ENCODE results near the gene KISS1.
"Not testable (repeated sequence)": the region's sequence is repeated elsewhere in the genome, so short reads cannot be mapped to it uniquely, and the experiment has no call there.

KISS1 gene

GRCh38 chr1:204196068-204196795 lies at the start of gene KISS1:
KISS1 (minus strand) TSS chr1:204196491; CDS start chr1:204192876, 3,615 bp downstream.
- TF ChIP-seq GATA1 (IDR thresholded peaks at IDR 0.05; ENCODE audit: low read depth, low read length) = no peak
- no peak for TF ChIP-seq POLR2A (IDR thresholded peaks at IDR 0.05; ENCODE audit: low read length)
- no peak for DNase-seq

- no peak for DNase-seq
- TF ChIP-seq GATA1 (IDR thresholded peaks at IDR 0.05; ENCODE audit: low read depth, low read length) = no peak
- no peak for TF ChIP-seq POLR2A (IDR thresholded peaks at IDR 0.05; ENCODE audit: low read length)
These were observed 46.6 kb upstream of the KISS1 start for GRCh38 chr1:204242920-204243319.

GRCh38 chr1:204241914-204242313 lies 45.6 kb upstream of the KISS1 start:
- TF ChIP-seq GATA1 (IDR thresholded peaks at IDR 0.05; ENCODE audit: low read depth, low read length) = no peak
- no peak for TF ChIP-seq POLR2A (IDR thresholded peaks at IDR 0.05; ENCODE audit: low read length)
- DNase-seq = no peak

DNA sequence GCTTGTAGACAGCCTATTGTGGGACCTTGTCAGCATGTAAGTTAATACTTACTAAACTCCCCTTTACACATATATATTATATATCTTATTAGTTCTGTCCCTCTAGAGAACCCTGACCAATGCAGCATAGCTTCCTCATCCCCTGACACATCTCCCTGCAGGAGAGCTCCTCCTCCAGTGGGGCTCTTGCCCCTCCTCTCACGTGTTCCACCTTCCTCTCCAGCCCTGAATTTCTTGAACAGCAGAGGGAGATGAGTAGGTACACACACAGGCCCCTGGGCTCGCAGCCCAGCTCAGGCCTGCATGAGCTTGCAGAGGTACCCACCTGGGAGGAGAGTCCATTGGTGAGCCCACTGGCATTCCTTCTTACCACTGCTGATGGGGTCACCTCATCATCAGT lies 44.8 kb upstream of the KISS1 start:
- TF ChIP-seq POLR2A (IDR thresholded peaks at IDR 0.05; ENCODE audit: low read length) = no peak

GRCh38 chr1:204240233-204240632 lies 43.9 kb upstream of the KISS1 start:
- DNase-seq = no peak
- TF ChIP-seq POLR2A (IDR thresholded peaks at IDR 0.05; ENCODE audit: low read length) (no peak), GATA1 (IDR thresholded peaks at IDR 0.05; ENCODE audit: low read depth, low read length) (no peak)

More for the DNA sequence above, 44.8 kb upstream of the KISS1 start:
- DNase-seq = no peak

- not testable (repeated sequence) for DNase-seq
These were observed 43.1 kb upstream of the KISS1 start for GRCh38 chr1:204239401-204239800.

- DNase-seq = peak; percentile 13 to 46
These were observed 42.2 kb upstream of the KISS1 start for GRCh38 chr1:204238520-204238919.

DNA sequence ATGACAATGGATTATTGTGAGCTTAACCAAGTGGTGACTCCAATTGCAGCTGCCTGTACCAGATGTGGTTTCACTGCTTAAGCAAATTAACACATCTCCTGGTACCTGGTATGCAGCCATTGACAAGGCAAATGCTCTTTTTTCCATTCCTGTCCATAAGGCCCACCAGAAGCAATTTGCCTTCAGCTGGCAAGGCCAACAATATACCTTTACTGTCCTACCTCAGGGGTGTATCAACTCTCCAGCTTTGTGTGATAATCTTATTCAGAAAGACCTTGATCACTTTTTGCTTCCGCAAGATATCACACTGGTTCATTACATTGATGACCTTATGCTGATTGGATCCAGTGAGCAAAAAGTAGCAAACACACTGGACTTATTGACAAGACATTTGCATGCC lies 41.2 kb upstream of the KISS1 start:
- DNase-seq = not testable (repeated sequence)

DNA sequence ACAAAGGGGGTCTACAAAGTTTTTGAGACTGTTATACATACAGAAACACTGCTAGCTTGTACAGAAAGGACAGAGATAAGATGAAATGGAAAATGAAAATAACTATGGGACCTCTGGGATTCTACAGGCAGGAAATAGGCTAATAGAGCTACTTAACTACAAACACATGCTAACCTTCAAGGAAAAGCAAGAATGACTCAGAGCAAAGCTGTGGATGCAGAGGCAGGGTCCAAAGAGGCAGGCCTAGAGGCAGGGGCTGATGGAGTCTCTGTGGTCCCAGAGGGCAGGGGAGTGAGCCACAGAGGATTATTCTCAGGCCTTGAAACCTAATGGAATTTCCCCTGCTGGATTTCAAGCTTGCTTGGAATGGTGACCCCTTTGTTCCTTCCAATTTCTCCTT lies 36.2 kb upstream of the KISS1 start:
- TF ChIP-seq POLR2A (IDR thresholded peaks at IDR 0.05; ENCODE audit: low read length) (no peak), GATA1 (IDR thresholded peaks at IDR 0.05; ENCODE audit: low read depth, low read length) (no peak)

GRCh38 chr1:204230211-204230610 lies 33.9 kb upstream of the KISS1 start:
- TF ChIP-seq POLR2A (IDR thresholded peaks at IDR 0.05; ENCODE audit: low read length) = no peak
- TF ChIP-seq GATA1 (IDR thresholded peaks at IDR 0.05; ENCODE audit: low read depth, low read length) = no peak
- no peak for DNase-seq

More for the DNA sequence above, 36.2 kb upstream of the KISS1 start:
- DNase-seq = no peak

DNA sequence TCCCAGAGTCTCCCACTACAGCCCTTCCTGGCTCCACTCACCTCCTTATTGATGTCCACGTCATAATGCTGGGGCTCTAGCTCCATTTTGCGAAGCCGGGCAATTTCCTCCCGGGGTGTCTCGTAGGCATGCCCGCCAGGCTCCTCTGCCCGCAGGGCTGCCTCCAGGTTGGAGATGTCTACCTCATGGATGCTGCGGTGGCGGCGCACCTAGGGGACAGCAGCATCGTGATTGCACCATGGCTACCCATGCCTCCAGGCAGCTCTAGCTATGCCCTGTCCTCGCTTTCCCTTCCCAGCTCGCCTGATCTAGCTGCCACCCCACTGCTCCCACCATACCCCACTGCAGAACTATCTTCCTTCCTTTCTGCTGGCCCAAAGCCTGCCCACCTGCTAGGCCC lies 32.6 kb upstream of the KISS1 start:
- no peak for DNase-seq
- TF ChIP-seq GATA1 (IDR thresholded peaks at IDR 0.05; ENCODE audit: low read depth, low read length) (no peak), POLR2A (IDR thresholded peaks at IDR 0.05; ENCODE audit: low read length) (no peak)

DNA sequence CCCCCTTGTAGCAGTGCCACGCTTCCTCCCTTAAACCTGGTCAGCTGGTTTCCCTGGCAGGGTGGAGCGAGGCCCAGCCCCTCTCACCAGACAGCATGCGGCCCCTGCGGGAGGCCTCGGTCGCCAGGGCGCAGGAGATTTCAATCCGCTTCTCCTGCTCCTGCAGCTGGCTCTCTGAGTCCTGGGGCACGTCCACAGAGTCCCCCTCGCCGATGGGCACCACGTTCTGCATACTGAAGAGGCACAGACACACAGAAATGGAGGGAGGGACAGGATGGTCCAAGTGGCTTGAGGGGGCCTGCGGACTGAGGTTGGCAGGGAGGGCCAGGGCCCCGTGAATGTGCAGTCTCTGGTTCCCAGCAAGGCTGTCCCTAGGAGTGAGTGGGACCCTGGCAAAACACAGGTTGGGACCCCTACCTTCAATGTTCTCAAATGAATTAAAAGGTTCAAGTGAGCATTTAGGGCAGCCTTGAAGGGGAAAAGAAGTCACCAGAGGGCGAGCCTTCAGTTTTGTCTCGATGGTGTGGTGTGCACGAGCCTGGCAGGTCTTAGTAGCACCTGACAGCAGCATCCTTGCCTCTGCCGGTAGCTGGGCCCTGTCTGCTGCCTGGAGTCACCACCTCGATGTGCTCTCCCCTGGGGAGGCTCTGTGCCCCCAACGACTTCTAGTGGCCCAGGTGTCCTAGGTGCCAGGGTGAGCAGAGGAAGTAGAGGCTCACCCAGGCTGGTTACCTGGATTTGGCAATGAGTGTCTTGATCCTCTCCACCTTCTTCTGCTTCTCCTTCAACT lies 31.9 kb upstream of the KISS1 start:
- TF ChIP-seq GATA1 (IDR thresholded peaks at IDR 0.05; ENCODE audit: low read depth, low read length) = no peak
- TF ChIP-seq POLR2A (IDR thresholded peaks at IDR 0.05; ENCODE audit: low read length) = no peak
- DNase-seq = no peak

DNA sequence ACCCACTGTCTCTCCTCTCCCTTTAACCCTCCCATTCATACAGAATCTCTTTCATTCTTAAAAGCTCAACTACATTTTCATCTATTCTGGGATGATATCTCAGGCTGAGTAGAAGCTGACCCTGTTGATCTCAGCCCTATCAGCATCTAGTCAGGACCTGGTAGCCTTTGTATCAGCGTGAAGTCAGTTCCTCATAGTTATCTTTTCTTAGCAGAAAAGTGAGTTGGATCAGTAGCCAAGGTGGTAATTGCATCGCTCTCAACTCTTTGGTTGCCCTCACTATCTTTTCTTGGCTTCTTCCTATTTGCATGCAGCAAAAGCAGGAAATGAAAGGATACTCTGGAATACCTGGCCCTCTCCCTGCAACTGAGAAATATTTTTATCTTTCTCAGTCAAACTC lies 31.1 kb upstream of the KISS1 start:
- DNase-seq = peak; percentile 26 to 79
- no peak for TF ChIP-seq GATA1 (IDR thresholded peaks at IDR 0.05; ENCODE audit: low read depth, low read length)
- no peak for TF ChIP-seq POLR2A (IDR thresholded peaks at IDR 0.05; ENCODE audit: low read length)

DNA sequence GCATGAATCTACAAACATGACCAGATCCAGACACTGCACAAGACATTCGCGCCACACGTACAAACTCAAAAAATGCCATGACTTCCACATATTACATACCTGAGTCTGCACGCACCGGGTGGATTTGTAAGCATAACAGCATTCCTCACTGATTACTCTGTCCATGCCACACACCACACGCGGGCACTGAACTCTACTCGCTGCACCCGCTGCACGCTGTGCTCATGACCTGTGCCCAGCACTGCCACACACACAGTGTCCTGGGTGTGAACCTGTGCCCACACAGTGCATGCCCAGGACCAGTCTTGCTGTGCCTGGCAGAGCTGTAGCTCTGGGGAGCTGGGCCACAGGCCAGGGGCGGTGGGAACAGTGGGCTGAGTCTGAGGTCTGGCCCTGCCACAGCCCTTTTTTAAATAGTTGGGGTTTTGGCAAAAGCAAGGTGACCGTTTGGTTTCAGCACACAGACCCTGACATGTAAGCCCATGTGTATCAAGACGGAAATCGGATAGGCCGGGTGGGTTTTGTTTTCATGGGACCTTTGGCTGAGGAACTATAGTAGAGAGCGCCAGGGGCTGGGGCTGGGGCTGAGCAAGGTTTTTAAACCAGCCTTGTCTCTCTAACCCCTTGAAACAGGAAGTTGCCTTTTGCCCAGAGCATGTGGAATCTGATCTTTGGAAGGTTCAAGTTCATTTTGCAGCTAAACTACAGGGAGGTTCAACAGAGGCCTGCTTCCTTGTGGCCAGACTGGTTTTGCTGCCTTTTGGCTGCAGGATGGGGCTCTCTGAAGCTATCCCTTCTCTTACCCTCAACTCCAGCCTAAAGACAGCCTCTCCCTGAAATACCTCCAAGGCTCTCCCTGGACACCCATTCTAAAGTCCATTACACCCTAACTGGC lies 29.8 kb upstream of the KISS1 start:
- no peak for DNase-seq
- TF ChIP-seq GATA1 (IDR thresholded peaks at IDR 0.05; ENCODE audit: low read depth, low read length) = no peak
- no peak for TF ChIP-seq POLR2A (IDR thresholded peaks at IDR 0.05; ENCODE audit: low read length)
